C4-2B (cell line): ENCODE measurements around the gene LPP.
A peak's percentile ranks its signal among the peaks of the same experiment; 100 is the strongest.

Source experiments
- H3K27ac ChIP-seq: fragments of 450-650 bp; 2 replicates; pipeline ENCODE4 v1.5.1; 2017
- CTCF ChIP-seq: fragments of 450-650 bp; conservative IDR thresholded peaks from 2 replicates; pipeline ENCODE4 v1.5.1; 2017; ENCODE audit warnings: mild to moderate bottlenecking
- ZFX ChIP-seq: fragments of 450-650 bp; IDR thresholded peaks from 2 replicates; pipeline ENCODE4 v1.6.1; 2017

Gene LPP

GRCh38 chr3:188214442-188214841, 60.5 kb downstream of the LPP start:
- TF ChIP-seq CTCF: no peak
- TF ChIP-seq ZFX: no peak
- H3K27ac ChIP-seq: peak overlapping the region; percentile 18

DNA sequence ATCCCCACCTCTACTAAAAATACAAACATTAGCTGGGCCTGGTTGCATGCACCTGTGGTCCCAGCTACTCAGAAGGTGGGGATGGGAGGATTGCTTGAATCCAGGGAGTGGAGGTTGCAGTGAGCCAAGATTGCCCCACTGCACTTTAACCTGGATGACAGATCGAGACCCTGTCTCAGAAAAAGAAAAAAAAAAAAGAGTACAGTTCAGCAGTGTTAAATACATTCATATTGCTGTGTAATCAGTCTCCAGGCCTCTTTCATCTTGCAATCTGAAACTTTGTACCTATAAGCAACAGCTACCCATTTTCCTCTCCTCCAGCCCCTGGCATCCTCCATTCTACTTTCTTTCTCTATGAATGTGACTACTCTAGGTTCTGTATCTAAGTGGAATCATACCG, 61.2 kb downstream of the LPP start:
- no peak for TF ChIP-seq ZFX
- no peak for TF ChIP-seq CTCF
- H3K27ac ChIP-seq: no peak overlapping the region

- TF ChIP-seq CTCF: no peak
- no peak for TF ChIP-seq ZFX
- H3K27ac ChIP-seq: no peak overlapping the region
These were observed 63.1 kb downstream of the LPP start for GRCh38 chr3:188217011-188217463.

DNA sequence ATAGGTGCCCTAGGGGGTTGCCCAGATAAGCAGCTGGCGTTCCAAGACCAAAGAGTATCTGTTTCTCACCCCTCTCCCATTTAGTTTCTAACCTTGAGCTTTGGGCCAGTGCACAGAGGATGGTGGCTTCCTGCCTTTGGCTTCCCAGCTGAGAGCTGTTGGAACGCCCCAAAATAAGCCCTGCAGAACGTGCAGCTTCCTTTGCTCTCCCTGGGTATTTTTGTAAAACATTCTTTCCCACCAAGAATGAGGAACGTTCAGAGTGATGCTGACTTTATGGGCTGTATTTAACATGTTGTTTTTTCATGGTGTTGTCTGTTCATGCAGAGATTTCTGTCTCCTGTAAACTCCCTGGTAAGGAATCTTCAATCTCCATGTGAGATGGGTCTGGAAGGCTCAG, 63.8 kb downstream of the LPP start:
- TF ChIP-seq ZFX (no peak), CTCF (no peak)
- no peak overlapping the region for H3K27ac ChIP-seq

GRCh38 chr3:188218603-188219002, 64.6 kb downstream of the LPP start:
- no peak overlapping the region for H3K27ac ChIP-seq
- TF ChIP-seq CTCF (no peak), ZFX (no peak)

GRCh38 chr3:188219147-188219546, 65.2 kb downstream of the LPP start:
- no peak overlapping the region for H3K27ac ChIP-seq
- TF ChIP-seq CTCF: no peak
- no peak for TF ChIP-seq ZFX

DNA sequence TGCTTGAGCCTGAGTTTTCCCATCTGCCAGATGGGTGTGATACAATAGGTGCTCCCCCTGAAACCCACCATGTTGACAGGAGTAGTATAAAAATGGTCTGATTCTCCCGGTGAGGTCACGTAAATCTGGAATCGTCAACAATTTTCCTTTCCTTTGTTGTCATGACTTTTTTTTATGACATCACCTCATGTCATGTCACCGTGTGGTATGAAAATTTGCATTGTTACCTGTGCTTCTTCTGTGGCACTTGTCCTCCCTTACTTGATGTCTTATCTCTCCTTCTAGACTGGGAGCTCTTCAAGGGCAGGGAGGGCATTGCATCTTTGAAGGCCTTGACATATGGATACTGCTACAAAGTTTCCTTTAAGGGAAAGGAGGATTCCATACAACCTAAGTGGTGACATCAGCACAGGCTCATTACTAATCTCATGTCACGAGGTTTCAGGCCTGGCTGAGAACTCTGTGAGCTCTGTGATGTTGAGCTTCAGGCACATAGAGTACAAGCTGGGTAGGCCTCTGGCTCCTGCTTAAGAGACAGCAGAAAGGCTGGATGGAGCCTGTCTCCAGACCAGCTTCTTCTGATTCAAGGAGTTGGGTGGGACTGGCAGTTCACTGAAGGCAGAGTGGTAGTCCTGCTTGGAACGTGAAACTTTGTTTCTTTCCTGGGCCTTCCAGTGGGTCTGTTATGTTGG, 66.3 kb downstream of the LPP start:
- TF ChIP-seq CTCF: no peak
- TF ChIP-seq ZFX: no peak
- H3K27ac ChIP-seq: no peak overlapping the region; the same call in 1 of the 2 replicates
